Mucosa of stomach (tissue), 1 donor: ENCODE data around the gene NUPR2.
"Not testable (repeated sequence)": the region's sequence is repeated elsewhere in the genome, so short reads cannot be mapped to it uniquely, and the experiment has no call there.

Source experiments
- H3K27me3 ChIP-seq: one replicate; pipeline ENCODE4 v1.7.0; 2013; ENCODE audit warnings: mild to moderate bottlenecking, low read length; ENCODE audit not compliant: control insufficient read depth, insufficient read depth
- H3K36me3 ChIP-seq: one replicate; pipeline ENCODE4 v1.7.0; 2013; ENCODE audit warnings: low read length; ENCODE audit not compliant: control insufficient read depth, insufficient read depth
- H3K4me1 ChIP-seq: one replicate; pipeline ENCODE4 v1.7.0; 2013; ENCODE audit warnings: mild to moderate bottlenecking, low read length; ENCODE audit not compliant: control insufficient read depth, insufficient read depth
- H3K4me3 ChIP-seq: one replicate; pipeline ENCODE4 v1.7.0; 2013; ENCODE audit warnings: low read length
- H3K9ac ChIP-seq: one replicate; pipeline ENCODE4 v1.7.0; 2013; ENCODE audit warnings: mild to moderate bottlenecking, low read length, moderate library complexity
- H3K9me3 ChIP-seq: one replicate; pipeline ENCODE4 v1.7.0; 2013; ENCODE audit warnings: mild to moderate bottlenecking, low read length, moderate library complexity; ENCODE audit not compliant: control insufficient read depth
- donor health status: Pancreatic carcinoma.

The NUPR2 gene

GRCh38 chr7:56081626-56082340, 34.4 kb downstream of the NUPR2 start:
- H3K9me3 ChIP-seq, result no peaks in the 10 kb centered on the region
- no peak overlapping the region for H3K4me3 ChIP-seq
- H3K36me3 ChIP-seq, result no peaks in the 10 kb centered on the region
- H3K27me3 ChIP-seq, result no peaks in the 10 kb centered on the region
- H3K9ac ChIP-seq, result no peak overlapping the region
- H3K4me1 ChIP-seq, result peaks cover 11% of the 10 kb centered on the region

- not testable (repeated sequence) for H3K27me3 ChIP-seq, H3K9me3 ChIP-seq, H3K36me3 ChIP-seq, H3K9ac ChIP-seq, H3K4me3 ChIP-seq
- peaks cover 11% of the 10 kb centered on the region for H3K4me1 ChIP-seq
Observed at GRCh38 chr7:56080726-56081435, 35.3 kb downstream of the NUPR2 start.

GRCh38 chr7:56079450-56080185, 36.6 kb downstream of the NUPR2 start:
- no peak overlapping the region for H3K9ac ChIP-seq
- H3K36me3 ChIP-seq, result no peaks in the 10 kb centered on the region
- no peaks in the 10 kb centered on the region for H3K9me3 ChIP-seq
- H3K4me1 ChIP-seq, result peaks cover 13% of the 10 kb centered on the region
- H3K4me3 ChIP-seq, result no peak overlapping the region
- H3K27me3 ChIP-seq, result no peaks in the 10 kb centered on the region

- H3K4me3 ChIP-seq, result no peak overlapping the region
- no peaks in the 10 kb centered on the region for H3K36me3 ChIP-seq
- H3K4me1 ChIP-seq, result peaks cover 15% of the 10 kb centered on the region
- H3K27me3 ChIP-seq, result no peaks in the 10 kb centered on the region
- no peaks in the 10 kb centered on the region for H3K9me3 ChIP-seq
- no peak overlapping the region for H3K9ac ChIP-seq
Observed at GRCh38 chr7:56078196-56078595, 38.0 kb downstream of the NUPR2 start.

- no peaks in the 10 kb centered on the region for H3K36me3 ChIP-seq
- peaks cover 15% of the 10 kb centered on the region for H3K4me1 ChIP-seq
Observed at GRCh38 chr7:56077681-56078080, 38.5 kb downstream of the NUPR2 start.

GRCh38 chr7:56074371-56074791, 41.8 kb downstream of the NUPR2 start:
- Histone ChIP-seq H3K9ac (no peak overlapping the region), H3K9me3 (no peaks in the 10 kb centered on the region), H3K36me3 (no peaks in the 10 kb centered on the region), H3K27me3 (no peaks in the 10 kb centered on the region), H3K4me3 (no peak overlapping the region), H3K4me1 (peaks cover 9% of the 10 kb centered on the region)

More at GRCh38 chr7:56077681-56078080, 38.5 kb downstream of the NUPR2 start:
- Histone ChIP-seq H3K9ac (no peak overlapping the region), H3K4me3 (no peak overlapping the region), H3K27me3 (no peaks in the 10 kb centered on the region), H3K9me3 (no peaks in the 10 kb centered on the region)

- H3K4me1 ChIP-seq, H3K9ac ChIP-seq, H3K27me3 ChIP-seq, H3K9me3 ChIP-seq, H3K36me3 ChIP-seq, H3K4me3 ChIP-seq: not testable (repeated sequence)
Observed at GRCh38 chr7:56066376-56066775, 49.8 kb downstream of the NUPR2 start.
